ENCODE results near the gene DUSP9. TPM values are rescaled to one million over a fixed set of nuclear protein-coding genes. Genes with fewer than 3 reads are reported as not detected.
A peak's percentile ranks its signal among the peaks of the same experiment; 100 is the strongest.

Gene DUSP9
- total RNA-seq, 3 donors from 2014 or later, result not detected

- Histone ChIP-seq H3K36me3 (ENCODE audit: low read depth) (no peaks in the 10 kb centered on the region), H3K4me1 (ENCODE audit: low read depth) (no peaks in the 10 kb centered on the region), H3K4me3 (no peak overlapping the region), H3K9me3 (no peaks in the 10 kb centered on the region)
- ATAC-seq, result no peak
- TF ChIP-seq CTCF (IDR thresholded peaks at IDR 0.05), result no peak
- no peak for DNase-seq
- intact Hi-C loops (cut with DNase I, micrococcal nuclease), result no loop called here
Observed at GRCh38 chrX:153628129-153628528, 18.9 kb upstream of the DUSP9 start.

- intact Hi-C loops (cut with DNase I, micrococcal nuclease), result no loop called here
- TF ChIP-seq CTCF (IDR thresholded peaks at IDR 0.05), result no peak
- Histone ChIP-seq H3K4me3 (no peak overlapping the region), H3K9me3 (no peaks in the 10 kb centered on the region), H3K36me3 (ENCODE audit: low read depth) (no peaks in the 10 kb centered on the region), H3K4me1 (ENCODE audit: low read depth) (no peaks in the 10 kb centered on the region)
- peak in 1 of 3 donors; percentile 40 for DNase-seq
- no peak for ATAC-seq
Observed at GRCh38 chrX:153628665-153629064, 18.3 kb upstream of the DUSP9 start.

- Histone ChIP-seq H3K9me3 (no peaks in the 10 kb centered on the region), H3K4me3 (no peak overlapping the region), H3K4me1 (ENCODE audit: low read depth) (no peaks in the 10 kb centered on the region), H3K36me3 (ENCODE audit: low read depth) (no peaks in the 10 kb centered on the region)
- ATAC-seq, result no peak
- intact Hi-C loops (cut with DNase I, micrococcal nuclease), result no loop called here
- no peak for TF ChIP-seq CTCF (IDR thresholded peaks at IDR 0.05)
- no peak for DNase-seq
Observed at GRCh38 chrX:153631346-153631745, 15.7 kb upstream of the DUSP9 start.

GRCh38 chrX:153631907-153632594, 15.0 kb upstream of the DUSP9 start:
- intact Hi-C loops (cut with DNase I, micrococcal nuclease), result no loop called here
- H3K4me3 ChIP-seq, result no peak overlapping the region
- TF ChIP-seq CTCF (IDR thresholded peaks at IDR 0.05), result no peak
- H3K4me1 ChIP-seq (ENCODE audit: low read depth), result no peaks in the 10 kb centered on the region
- DNase-seq, result no peak
- no peaks in the 10 kb centered on the region for H3K9me3 ChIP-seq
- ATAC-seq, result no peak
- no peaks in the 10 kb centered on the region for H3K36me3 ChIP-seq (ENCODE audit: low read depth)

- no peak for TF ChIP-seq CTCF (IDR thresholded peaks at IDR 0.05)
- DNase-seq (no peak), ATAC-seq (no peak)
- Histone ChIP-seq H3K36me3 (ENCODE audit: low read depth) (no peaks in the 10 kb centered on the region), H3K9me3 (no peaks in the 10 kb centered on the region), H3K4me1 (ENCODE audit: low read depth) (no peaks in the 10 kb centered on the region), H3K4me3 (no peak overlapping the region)
- intact Hi-C loops (cut with DNase I, micrococcal nuclease), result no loop called here
Observed at GRCh38 chrX:153632595-153632946, 14.4 kb upstream of the DUSP9 start.

- no peak for ATAC-seq
- H3K36me3 ChIP-seq (ENCODE audit: low read depth), result no peaks in the 10 kb centered on the region
- intact Hi-C loops (cut with DNase I, micrococcal nuclease), result no loop called here
- TF ChIP-seq CTCF (IDR thresholded peaks at IDR 0.05), result no peak
- no peak for DNase-seq
- no peak overlapping the region for H3K4me3 ChIP-seq
- no peaks in the 10 kb centered on the region for H3K4me1 ChIP-seq (ENCODE audit: low read depth)
- no peaks in the 10 kb centered on the region for H3K9me3 ChIP-seq
Observed at GRCh38 chrX:153633048-153633447, 14.0 kb upstream of the DUSP9 start.

All from mucosa of descending colon (tissue), 3 donors.